Activated B cell treated with CpG ODN at 0.5 μM for 24 hours (primary cell): ENCODE measurements around the gene RCBTB2. TPM values are rescaled to one million over a fixed set of nuclear protein-coding genes. Genes with fewer than 3 reads are reported as not detected.

Experiments
- ATAC-seq: fragments of 200-7000 bp; cut with Tn5 transposase; one replicate; pipeline ENCODE4 v1.10.0; 2021; ENCODE audit warnings: low read depth, mild to moderate bottlenecking, moderate library complexity
- CTCF ChIA-PET: fragments of 350-600 bp; sonication (Branson Sonifier 250); formaldehyde crosslinking; loops from one replicate; lab custom pipeline; 2021; ENCODE audit warnings: antibody characterized with exemption; lab: Charles Lee
- POLR2A ChIA-PET: fragments of 350-600 bp; sonication (Branson Sonifier 250); formaldehyde crosslinking; loops from one replicate; lab custom pipeline; 2021; ENCODE audit warnings: antibody characterized with exemption; lab: Charles Lee
- DNase-seq: peaks from one replicate; pipeline ENCODE4 v3.0.0; 2022
- H3K27ac Mint-ChIP-seq: one replicate; pipeline ENCODE4 v1.8.0; 2020; ENCODE audit warnings: mixed read lengths
- H3K27me3 Mint-ChIP-seq: one replicate; pipeline ENCODE4 v1.8.0; 2021; ENCODE audit warnings: mixed read lengths
- H3K36me3 Mint-ChIP-seq: one replicate; pipeline ENCODE4 v1.8.0; 2021; ENCODE audit warnings: low read depth, mixed read lengths
- H3K4me1 Mint-ChIP-seq: one replicate; pipeline ENCODE4 v1.8.0; 2021; ENCODE audit warnings: mixed read lengths
- H3K4me3 Mint-ChIP-seq: one replicate; pipeline ENCODE4 v1.8.0; 2020; ENCODE audit warnings: mild to moderate bottlenecking, mixed read lengths
- H3K9me3 Mint-ChIP-seq: one replicate; pipeline ENCODE4 v1.8.0; 2020; ENCODE audit warnings: mixed read lengths
- intact Hi-C: fragments of 100-400 bp; cut with micrococcal nuclease; formaldehyde crosslinking; loops from one replicate; pipeline ENCODE4 v1.15.1; 2024
- total RNA-seq: library from RNA; stranded (reverse); gene quantifications from 2 replicates; pipeline ENCODE4 v1.2.3, GENCODE V29; 2022
- TF ChIP-seq, protein P1 (sequence below): fragments of 200-600 bp; IDR thresholded peaks from one replicate; pipeline ENCODE4 v1.8.0; 2022; ENCODE audit warnings: antibody characterized with exemption, mild to moderate bottlenecking

The RCBTB2 gene
- total RNA-seq, 1 donor from 2014 or later: 2.4 TPM

DNA sequence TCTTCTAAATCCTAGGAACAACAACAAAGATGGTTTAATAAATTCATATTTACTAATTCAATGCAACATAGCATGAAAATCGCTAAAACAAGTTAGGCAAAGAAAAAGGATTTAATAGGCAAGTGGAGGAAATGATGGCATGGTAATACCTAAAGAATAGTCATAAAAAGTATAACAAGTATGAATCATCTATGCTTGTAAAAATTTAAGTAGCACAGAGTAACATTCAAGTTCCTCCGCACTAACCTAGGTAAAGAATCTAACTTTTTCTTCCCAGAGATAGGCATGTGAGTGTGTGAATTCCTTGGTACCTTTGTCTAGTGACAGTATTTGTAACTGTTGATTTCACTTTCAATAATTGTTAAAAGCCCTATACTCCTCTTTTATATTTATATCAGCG is 42.6 kb downstream of the RCBTB2 start:
- POLR2A ChIA-PET: interaction anchor here (1.0 kb wide), 1 partner anchor 12 kb away, joined by 3 read pairs; no protein-coding TSS in a partner anchor
- no peak for ATAC-seq
- Mint-ChIP-seq H3K27ac (no peak overlapping the region), H3K4me1 (peaks cover 31% of the 10 kb centered on the region), H3K36me3 (peaks cover 4% of the 10 kb centered on the region), H3K27me3 (no peaks in the 10 kb centered on the region), H3K9me3 (no peaks in the 10 kb centered on the region), H3K4me3 (no peak overlapping the region)
- no peak for DNase-seq
- intact Hi-C loops: loop anchor here (5.0 kb wide), 1 partner anchor 298 kb away; no protein-coding TSS in a partner anchor
- TF ChIP-seq, protein P1, sequence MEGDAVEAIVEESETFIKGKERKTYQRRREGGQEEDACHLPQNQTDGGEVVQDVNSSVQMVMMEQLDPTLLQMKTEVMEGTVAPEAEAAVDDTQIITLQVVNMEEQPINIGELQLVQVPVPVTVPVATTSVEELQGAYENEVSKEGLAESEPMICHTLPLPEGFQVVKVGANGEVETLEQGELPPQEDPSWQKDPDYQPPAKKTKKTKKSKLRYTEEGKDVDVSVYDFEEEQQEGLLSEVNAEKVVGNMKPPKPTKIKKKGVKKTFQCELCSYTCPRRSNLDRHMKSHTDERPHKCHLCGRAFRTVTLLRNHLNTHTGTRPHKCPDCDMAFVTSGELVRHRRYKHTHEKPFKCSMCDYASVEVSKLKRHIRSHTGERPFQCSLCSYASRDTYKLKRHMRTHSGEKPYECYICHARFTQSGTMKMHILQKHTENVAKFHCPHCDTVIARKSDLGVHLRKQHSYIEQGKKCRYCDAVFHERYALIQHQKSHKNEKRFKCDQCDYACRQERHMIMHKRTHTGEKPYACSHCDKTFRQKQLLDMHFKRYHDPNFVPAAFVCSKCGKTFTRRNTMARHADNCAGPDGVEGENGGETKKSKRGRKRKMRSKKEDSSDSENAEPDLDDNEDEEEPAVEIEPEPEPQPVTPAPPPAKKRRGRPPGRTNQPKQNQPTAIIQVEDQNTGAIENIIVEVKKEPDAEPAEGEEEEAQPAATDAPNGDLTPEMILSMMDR: no peak
- CTCF ChIA-PET: no interaction called here

DNA sequence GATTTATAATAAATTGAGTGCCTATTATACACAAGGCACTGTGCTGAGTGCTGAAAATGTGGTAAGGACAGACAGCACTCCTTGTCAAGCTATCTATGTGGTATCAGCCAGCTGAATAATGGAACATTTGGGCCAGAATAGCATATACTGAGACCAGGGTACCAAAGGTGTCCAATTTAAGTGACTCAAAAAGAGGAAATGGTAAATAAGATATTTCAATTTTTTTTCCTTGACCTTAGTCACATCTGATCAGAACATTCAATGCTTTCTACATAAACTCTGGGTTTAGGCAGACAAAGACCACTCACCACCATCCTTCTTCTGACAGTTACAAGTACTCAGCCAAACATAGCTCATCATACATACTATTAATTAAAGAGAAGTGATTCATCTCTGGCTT is 43.2 kb downstream of the RCBTB2 start:
- ATAC-seq: no peak
- CTCF ChIA-PET: no interaction called here
- no peak overlapping the region for H3K4me3 Mint-ChIP-seq
- H3K27ac Mint-ChIP-seq: no peak overlapping the region
- no peaks in the 10 kb centered on the region for H3K27me3 Mint-ChIP-seq
- no peak for DNase-seq
- H3K4me1 Mint-ChIP-seq: peaks cover 31% of the 10 kb centered on the region
- intact Hi-C loops: loop anchor here (5.0 kb wide), 1 partner anchor 297 kb away; no protein-coding TSS in a partner anchor
- POLR2A ChIA-PET: interaction anchor here (1.0 kb wide), 1 partner anchor 11 kb away, joined by 3 read pairs; no protein-coding TSS in a partner anchor
- TF ChIP-seq, protein P1: no peak
- H3K9me3 Mint-ChIP-seq: no peaks in the 10 kb centered on the region
- H3K36me3 Mint-ChIP-seq: peaks cover 9% of the 10 kb centered on the region

DNA sequence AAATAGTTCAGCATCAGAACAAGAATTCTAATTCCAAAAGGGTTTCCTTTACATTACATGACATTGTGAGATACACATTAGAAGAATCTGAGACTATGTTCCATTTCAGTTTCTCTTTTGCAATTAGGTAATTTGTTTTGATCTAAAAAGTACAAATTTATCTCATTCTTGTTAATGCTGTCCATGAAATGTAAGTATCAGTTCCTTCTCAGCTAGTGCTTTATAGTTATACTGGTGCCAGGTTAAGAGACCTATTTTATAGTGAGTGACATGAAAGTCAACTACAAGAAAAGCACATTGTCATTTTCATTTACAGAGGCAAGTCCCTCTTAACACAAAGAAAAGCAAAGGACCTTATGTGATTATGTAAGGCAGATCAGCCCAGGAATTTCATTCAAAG is 43.9 kb downstream of the RCBTB2 start:
- Mint-ChIP-seq H3K4me3 (no peak overlapping the region), H3K4me1 (peaks cover 31% of the 10 kb centered on the region), H3K27ac (no peak overlapping the region), H3K9me3 (no peaks in the 10 kb centered on the region), H3K27me3 (no peaks in the 10 kb centered on the region), H3K36me3 (peaks cover 9% of the 10 kb centered on the region)
- no peak for ATAC-seq
- DNase-seq: no peak
- CTCF ChIA-PET: no interaction called here
- POLR2A ChIA-PET: no interaction called here
- TF ChIP-seq, protein P1: no peak
- intact Hi-C loops: no loop called here

DNA sequence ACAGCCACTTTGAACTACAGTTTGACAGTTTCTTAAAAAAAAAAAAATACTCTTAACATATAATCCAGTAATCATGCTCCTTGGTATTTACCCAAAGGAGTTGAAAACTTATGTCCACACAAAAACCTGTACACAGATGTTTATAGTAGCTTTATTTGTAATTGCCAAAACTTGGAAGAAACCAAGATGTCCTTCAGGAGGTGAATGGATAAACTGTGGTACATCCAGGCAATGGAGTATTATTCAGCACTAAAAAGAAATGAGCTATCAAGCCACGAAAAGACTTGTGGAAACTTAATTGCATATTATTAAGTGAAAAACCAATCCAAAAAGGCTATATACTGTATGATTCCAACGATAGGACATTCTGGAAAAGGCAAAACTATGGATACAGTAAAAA is 44.9 kb downstream of the RCBTB2 start:
- POLR2A ChIA-PET: interaction anchor here (0.6 kb wide), 1 partner anchor 8 kb away, joined by 3 read pairs; no protein-coding TSS in a partner anchor
- Mint-ChIP-seq H3K4me3 (no peak overlapping the region), H3K9me3 (no peaks in the 10 kb centered on the region), H3K27me3 (no peaks in the 10 kb centered on the region), H3K27ac (no peak overlapping the region), H3K4me1 (peaks cover 31% of the 10 kb centered on the region), H3K36me3 (peaks cover 14% of the 10 kb centered on the region)
- intact Hi-C loops: no loop called here
- DNase-seq (no peak), ATAC-seq (no peak)
- TF ChIP-seq, protein P1: no peak
- CTCF ChIA-PET: no interaction called here

DNA sequence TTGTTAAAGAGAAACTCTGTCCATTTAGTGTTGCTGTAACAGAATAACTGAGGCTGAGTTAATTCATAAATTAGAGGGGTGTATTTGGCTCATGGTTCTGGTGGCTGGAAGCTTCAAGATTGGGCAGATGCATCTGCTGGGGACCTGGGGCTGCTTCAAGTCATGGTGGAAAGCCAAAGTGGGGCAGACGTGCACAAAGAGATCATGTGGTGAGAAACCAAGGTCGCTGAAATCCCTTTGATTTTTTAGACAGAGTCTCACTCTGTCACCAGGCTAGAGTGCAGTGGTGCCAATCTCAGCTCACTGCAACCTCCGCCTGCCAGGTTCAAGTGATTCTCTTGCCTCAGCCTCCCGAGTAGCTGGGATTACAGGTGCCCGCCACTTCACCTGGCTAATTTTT is 46.0 kb downstream of the RCBTB2 start:
- H3K4me3 Mint-ChIP-seq: no peak overlapping the region
- POLR2A ChIA-PET: no interaction called here
- peaks cover 26% of the 10 kb centered on the region for H3K36me3 Mint-ChIP-seq
- TF ChIP-seq, protein P1: no peak
- DNase-seq (no peak), ATAC-seq (no peak)
- H3K4me1 Mint-ChIP-seq: peaks cover 31% of the 10 kb centered on the region
- no peaks in the 10 kb centered on the region for H3K9me3 Mint-ChIP-seq
- no peak overlapping the region for H3K27ac Mint-ChIP-seq
- intact Hi-C loops: no loop called here
- CTCF ChIA-PET: no interaction called here
- H3K27me3 Mint-ChIP-seq: no peaks in the 10 kb centered on the region
